Activated CD8-positive, alpha-beta memory T cell treated with anti-CD3 and anti-CD28 coated beads, Interleukin-2, amount 10 ng/mL, durations not matched to agents 7 days and 5 days (primary cell): ENCODE measurements around the gene C20orf141. TPM values are rescaled to one million over a fixed set of nuclear protein-coding genes. Genes with fewer than 3 reads are reported as not detected.
"Not testable (repeated sequence)": the region's sequence is repeated elsewhere in the genome, so short reads cannot be mapped to it uniquely, and the experiment has no call there.

ENCODE experiments used
- ATAC-seq: fragments of 150-1000 bp; cut with Tn5 transposase; one replicate; pipeline ENCODE4 v1.10.0; 2021; ENCODE audit warnings: moderate library complexity
- CTCF ChIA-PET: fragments of 350-600 bp; sonication (Branson Sonifier 250); formaldehyde crosslinking; loops from one replicate; lab custom pipeline; 2021; ENCODE audit warnings: antibody characterized with exemption; lab: Charles Lee
- DNase-seq: peaks from one replicate; pipeline ENCODE4 v3.0.0-alpha.2; 2020
- H3K27ac Mint-ChIP-seq: one replicate; pipeline ENCODE4 v1.8.0; 2021; ENCODE audit warnings: mild to moderate bottlenecking, mixed read lengths
- H3K27me3 Mint-ChIP-seq: one replicate; pipeline ENCODE4 v1.8.0; 2021; ENCODE audit warnings: mixed read lengths
- H3K36me3 Mint-ChIP-seq: one replicate; pipeline ENCODE4 v1.8.0; 2021; ENCODE audit warnings: mild to moderate bottlenecking, mixed read lengths
- H3K4me1 Mint-ChIP-seq: one replicate; pipeline ENCODE4 v1.8.0; 2021; ENCODE audit warnings: mixed read lengths
- H3K4me3 Mint-ChIP-seq: one replicate; pipeline ENCODE4 v1.8.0; 2021; ENCODE audit warnings: mild to moderate bottlenecking, moderate library complexity, mixed read lengths
- H3K9me3 Mint-ChIP-seq: one replicate; pipeline ENCODE4 v1.8.0; 2022; ENCODE audit warnings: low read depth, mixed read lengths
- total RNA-seq, 2 experiments: library from RNA; stranded (reverse); gene quantifications; one replicate each; pipeline ENCODE4 v1.2.3, GENCODE V29; 2021

Gene C20orf141
- total RNA-seq: not detected

DNA sequence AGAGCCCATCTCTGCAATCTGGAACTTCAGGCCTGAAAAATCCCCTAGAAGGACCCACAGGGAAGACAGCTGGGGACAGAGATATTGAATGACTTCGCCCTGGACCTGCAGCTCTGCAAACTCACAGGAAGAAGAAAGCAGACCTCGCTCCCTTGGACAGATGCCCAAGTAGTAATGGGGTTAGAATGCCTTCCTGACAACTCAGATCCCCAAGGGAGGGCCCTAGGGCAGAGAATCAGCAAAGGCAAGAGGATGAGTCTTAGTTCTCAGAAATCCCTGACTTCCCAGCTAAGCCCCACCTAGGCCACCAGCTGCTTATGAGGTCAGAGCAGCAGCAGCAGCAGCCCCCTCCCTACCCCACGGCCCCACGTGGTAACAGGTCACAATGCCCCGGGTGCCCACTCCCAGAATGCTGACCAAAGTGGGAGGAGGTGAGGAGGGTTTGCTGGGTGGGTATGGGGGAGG, at the start of gene C20orf141:
C20orf141 (plus strand) TSS at position 401 of the 465 bp plus-strand sequence. CDS start 198 bp downstream, outside the sequence.
- ATAC-seq: no peak
- H3K36me3 Mint-ChIP-seq: no peaks in the 10 kb centered on the region
- no peak within 1 kb of the TSS for H3K4me3 Mint-ChIP-seq
- DNase-seq: peak; percentile 33
- peaks cover 6% of the 10 kb centered on the region for H3K9me3 Mint-ChIP-seq
- H3K4me1 Mint-ChIP-seq: peaks cover 5% of the 10 kb centered on the region
- no peak within 1 kb of the TSS for H3K27ac Mint-ChIP-seq
- CTCF ChIA-PET: no interaction called here
- peaks cover 43% of the 10 kb centered on the region for H3K27me3 Mint-ChIP-seq

GRCh38 chr20:2767768-2768631, 46.8 kb upstream of the C20orf141 start:
- H3K4me1 Mint-ChIP-seq: peaks cover 11% of the 10 kb centered on the region
- no peak overlapping the region for H3K27ac Mint-ChIP-seq
- no peak overlapping the region for H3K4me3 Mint-ChIP-seq
- ATAC-seq: no peak
- H3K36me3 Mint-ChIP-seq: no peaks in the 10 kb centered on the region
- peaks cover 24% of the 10 kb centered on the region for H3K27me3 Mint-ChIP-seq
- DNase-seq: no peak
- CTCF ChIA-PET: interaction anchor here (1.1 kb wide), 1 partner anchor 15 kb away, joined by 4 read pairs; no protein-coding TSS in a partner anchor
- no peaks in the 10 kb centered on the region for H3K9me3 Mint-ChIP-seq

DNA sequence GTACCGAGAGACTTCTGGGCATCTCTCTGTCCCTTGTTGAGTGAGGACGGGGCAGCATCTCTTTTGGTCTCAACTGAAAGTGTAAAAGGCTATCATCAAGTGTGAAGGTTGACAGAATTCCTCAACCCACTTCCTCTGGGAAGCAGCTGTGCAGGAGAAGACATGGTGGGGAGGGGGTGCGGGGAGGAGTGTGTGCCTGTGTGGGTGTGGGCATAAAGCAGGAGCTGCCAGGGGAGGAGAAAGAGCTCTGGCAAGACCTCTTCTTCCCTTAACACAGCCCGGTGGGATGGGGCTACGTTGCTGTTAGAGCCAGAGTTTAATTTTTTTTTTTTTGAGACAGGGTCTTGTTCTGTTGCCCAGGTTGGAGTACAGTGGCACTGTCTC, 46.2 kb upstream of the C20orf141 start:
- no peak for ATAC-seq
- CTCF ChIA-PET: interaction anchor here (1.1 kb wide), 1 partner anchor 15 kb away, joined by 4 read pairs; no protein-coding TSS in a partner anchor
- H3K4me3 Mint-ChIP-seq: no peak overlapping the region

DNA sequence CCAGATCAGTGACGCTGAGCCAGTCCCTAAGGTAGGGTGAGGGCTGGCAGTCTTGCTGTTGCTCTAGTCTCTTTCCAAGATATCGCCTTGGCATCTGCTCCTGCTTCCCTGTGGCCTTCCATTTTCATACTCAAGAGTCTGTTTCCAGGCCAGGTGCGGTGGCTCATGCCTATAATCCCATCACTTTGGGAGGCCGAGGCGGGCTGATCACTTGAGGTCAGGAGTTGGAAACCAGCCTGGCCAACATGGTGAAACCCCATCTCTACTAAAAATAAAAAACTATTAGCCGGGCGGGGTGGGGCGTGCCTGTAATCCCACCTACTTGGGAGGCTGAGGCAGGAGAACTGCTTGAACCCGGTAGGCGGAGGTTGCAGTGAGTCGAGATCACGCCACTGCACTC, 44.7 kb upstream of the C20orf141 start:
- H3K27ac Mint-ChIP-seq, DNase-seq, CTCF ChIA-PET, ATAC-seq, H3K4me3 Mint-ChIP-seq, H3K36me3 Mint-ChIP-seq, H3K9me3 Mint-ChIP-seq: not testable (repeated sequence)
- Mint-ChIP-seq H3K27me3 (peaks cover 19% of the 10 kb centered on the region), H3K4me1 (peaks cover 11% of the 10 kb centered on the region)

More for the DNA sequence above, 46.2 kb upstream of the C20orf141 start:
- H3K27me3 Mint-ChIP-seq: peaks cover 23% of the 10 kb centered on the region
- H3K4me1 Mint-ChIP-seq: peaks cover 11% of the 10 kb centered on the region
- H3K9me3 Mint-ChIP-seq: no peaks in the 10 kb centered on the region
- no peak overlapping the region for H3K27ac Mint-ChIP-seq
- no peak for DNase-seq
- no peaks in the 10 kb centered on the region for H3K36me3 Mint-ChIP-seq

DNA sequence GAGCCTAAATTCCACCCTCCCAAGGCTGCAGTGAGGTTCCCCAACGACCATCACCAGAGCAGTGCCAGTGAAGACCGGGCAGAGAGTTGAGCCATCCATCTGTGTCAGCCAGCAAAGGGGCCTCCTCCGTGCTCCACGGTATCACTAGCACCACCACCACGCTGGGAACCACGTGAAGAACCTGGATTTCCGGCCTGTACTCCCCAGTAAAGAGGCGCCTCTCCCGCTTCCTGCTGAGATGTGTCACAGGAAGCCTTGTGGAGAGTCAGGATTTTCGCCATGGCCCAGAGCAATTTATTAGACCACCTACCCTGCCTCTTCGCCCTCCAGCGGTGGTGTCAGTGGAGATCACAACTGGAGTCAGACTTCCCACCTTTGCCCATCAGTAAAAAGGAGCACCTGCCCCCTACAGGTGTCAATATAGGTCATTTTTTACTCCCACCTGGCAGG, 43.1 kb upstream of the C20orf141 start:
- DNase-seq (no peak), ATAC-seq (peak; percentile 33)
- Mint-ChIP-seq H3K9me3 (no peaks in the 10 kb centered on the region), H3K36me3 (no peaks in the 10 kb centered on the region), H3K27me3 (peaks cover 22% of the 10 kb centered on the region), H3K4me1 (peaks cover 11% of the 10 kb centered on the region), H3K27ac (no peak overlapping the region), H3K4me3 (no peak overlapping the region)
- CTCF ChIA-PET: no interaction called here

DNA sequence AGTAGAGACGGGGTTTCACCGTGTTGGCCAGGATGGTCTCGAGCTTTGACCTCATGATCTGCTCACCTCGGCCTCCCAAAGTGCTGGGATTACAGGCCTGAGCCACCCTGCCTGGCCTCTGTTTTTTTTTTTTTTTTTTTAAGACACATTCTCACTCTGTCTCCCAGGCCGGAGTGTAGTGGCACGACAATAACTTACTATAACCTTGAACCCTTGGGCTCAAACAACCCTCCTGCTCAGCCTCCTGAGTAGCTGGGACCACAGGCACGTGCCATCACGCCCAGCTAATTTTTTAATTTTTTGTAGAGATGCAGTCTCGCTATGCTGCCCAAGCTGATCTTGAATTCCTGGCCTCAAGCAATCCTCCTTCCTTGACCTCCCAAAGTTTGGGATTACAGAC, 41.0 kb upstream of the C20orf141 start:
- no peak overlapping the region for H3K27ac Mint-ChIP-seq
- H3K4me3 Mint-ChIP-seq: no peak overlapping the region
- H3K4me1 Mint-ChIP-seq: peaks cover 11% of the 10 kb centered on the region
- peaks cover 20% of the 10 kb centered on the region for H3K27me3 Mint-ChIP-seq
- no peaks in the 10 kb centered on the region for H3K36me3 Mint-ChIP-seq
- CTCF ChIA-PET: interaction anchor here (1.3 kb wide), 1 partner anchor 21 kb away, joined by 4 read pairs; no protein-coding TSS in a partner anchor
- DNase-seq: no peak
- no peak for ATAC-seq
- no peaks in the 10 kb centered on the region for H3K9me3 Mint-ChIP-seq

GRCh38 chr20:2775139-2775538, 39.6 kb upstream of the C20orf141 start:
- Mint-ChIP-seq H3K27me3 (peaks cover 26% of the 10 kb centered on the region), H3K4me1 (peaks cover 11% of the 10 kb centered on the region), H3K9me3 (no peaks in the 10 kb centered on the region), H3K27ac (no peak overlapping the region), H3K4me3 (no peak overlapping the region), H3K36me3 (no peaks in the 10 kb centered on the region)
- CTCF ChIA-PET: interaction anchor here (0.7 kb wide), 1 partner anchor 322 kb away, joined by 4 read pairs; no protein-coding TSS in a partner anchor
- DNase-seq: no peak
- no peak for ATAC-seq

GRCh38 chr20:2778602-2779321, 36.0 kb upstream of the C20orf141 start:
- H3K36me3 Mint-ChIP-seq: no peaks in the 10 kb centered on the region
- H3K27ac Mint-ChIP-seq: no peak overlapping the region
- no peaks in the 10 kb centered on the region for H3K9me3 Mint-ChIP-seq
- no peaks in the 10 kb centered on the region for H3K4me1 Mint-ChIP-seq
- H3K4me3 Mint-ChIP-seq: no peak overlapping the region
- peaks cover 39% of the 10 kb centered on the region for H3K27me3 Mint-ChIP-seq
- DNase-seq (no peak), ATAC-seq (no peak)
- CTCF ChIA-PET: no interaction called here

DNA sequence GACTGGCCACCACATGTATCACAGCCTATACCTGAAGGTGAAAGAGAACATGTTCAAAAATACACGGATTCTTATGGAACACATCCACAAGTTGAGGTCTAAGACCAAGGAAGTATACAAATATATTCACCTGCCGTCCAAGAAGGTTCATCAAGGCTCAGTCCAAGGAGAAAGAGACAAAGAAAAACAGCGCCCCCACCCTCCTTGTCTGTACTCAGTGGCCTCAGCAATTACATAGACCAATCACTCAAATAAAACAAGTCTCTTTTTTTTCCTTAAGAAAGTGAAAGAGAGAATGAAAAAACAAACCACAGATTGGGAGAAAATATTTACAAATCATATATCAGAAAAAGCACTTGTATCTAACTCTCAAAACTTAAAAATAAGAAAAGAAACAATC, 33.8 kb upstream of the C20orf141 start:
- no peak for ATAC-seq
- Mint-ChIP-seq H3K27me3 (peaks cover 51% of the 10 kb centered on the region), H3K36me3 (no peaks in the 10 kb centered on the region), H3K27ac (no peak overlapping the region), H3K9me3 (no peaks in the 10 kb centered on the region), H3K4me3 (no peak overlapping the region), H3K4me1 (no peaks in the 10 kb centered on the region)
- CTCF ChIA-PET: no interaction called here
- DNase-seq: no peak

GRCh38 chr20:2783908-2784566, 30.8 kb upstream of the C20orf141 start:
- no peaks in the 10 kb centered on the region for H3K4me1 Mint-ChIP-seq
- CTCF ChIA-PET: no interaction called here
- H3K27me3 Mint-ChIP-seq: peaks cover 56% of the 10 kb centered on the region
- ATAC-seq (no peak), DNase-seq (no peak)
- H3K4me3 Mint-ChIP-seq: no peak overlapping the region
- no peak overlapping the region for H3K27ac Mint-ChIP-seq
- H3K36me3 Mint-ChIP-seq: no peaks in the 10 kb centered on the region
- H3K9me3 Mint-ChIP-seq: no peaks in the 10 kb centered on the region

DNA sequence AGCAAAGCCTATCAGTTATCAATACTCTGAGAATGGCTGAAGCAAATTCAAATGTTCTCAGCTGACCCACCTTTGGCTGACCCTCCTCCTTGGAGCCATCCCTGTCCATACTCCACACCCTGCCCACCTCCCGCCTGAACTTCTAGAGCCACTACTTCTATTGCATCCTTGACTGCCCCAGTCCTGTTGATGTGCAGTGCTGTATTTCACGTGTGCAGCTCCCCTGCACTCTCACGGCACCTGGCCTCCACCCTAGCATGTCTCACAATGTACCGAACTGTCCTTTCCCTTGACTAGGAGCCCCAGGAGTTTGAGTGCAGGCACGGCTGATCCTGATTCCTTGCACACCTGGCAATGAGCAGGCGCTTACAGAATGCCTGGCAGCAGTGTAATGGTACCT, 21.3 kb upstream of the C20orf141 start:
- ATAC-seq: no peak
- H3K27ac Mint-ChIP-seq: no peak overlapping the region
- H3K27me3 Mint-ChIP-seq: peaks cover 57% of the 10 kb centered on the region
- peaks cover 4% of the 10 kb centered on the region for H3K4me1 Mint-ChIP-seq
- H3K4me3 Mint-ChIP-seq: no peak overlapping the region
- H3K9me3 Mint-ChIP-seq: no peaks in the 10 kb centered on the region
- no peaks in the 10 kb centered on the region for H3K36me3 Mint-ChIP-seq
- CTCF ChIA-PET: no interaction called here
- no peak for DNase-seq

DNA sequence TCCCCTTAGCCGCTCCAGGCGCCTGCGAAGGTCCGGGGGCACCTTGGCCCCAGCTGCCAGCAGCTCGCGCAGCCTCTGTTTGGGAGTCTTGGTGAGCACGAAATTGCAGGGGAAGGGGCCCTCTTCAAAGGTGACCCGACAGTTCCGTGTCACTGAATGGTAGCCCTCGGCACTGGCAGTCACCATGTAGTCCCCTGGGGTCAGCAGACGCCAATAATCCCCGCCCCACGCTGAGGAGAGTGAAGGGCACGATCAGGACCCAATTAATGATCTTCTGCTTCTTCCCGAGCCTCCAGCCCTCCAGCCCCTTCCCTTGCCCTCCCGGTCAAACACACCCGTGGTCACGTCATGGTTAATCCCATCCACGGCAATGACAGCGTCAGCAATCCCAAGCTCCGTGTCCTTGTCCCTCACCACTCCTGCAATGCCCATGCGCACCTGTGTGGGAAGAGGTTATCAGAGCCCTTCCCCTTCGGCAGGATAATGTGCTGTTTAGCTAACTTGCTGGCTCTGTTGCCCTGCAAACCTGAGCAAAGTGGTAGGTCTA, 20.5 kb upstream of the C20orf141 start:
- Mint-ChIP-seq H3K36me3 (no peaks in the 10 kb centered on the region), H3K4me1 (peaks cover 4% of the 10 kb centered on the region), H3K27me3 (peaks cover 58% of the 10 kb centered on the region), H3K9me3 (no peaks in the 10 kb centered on the region), H3K4me3 (no peak overlapping the region), H3K27ac (no peak overlapping the region)
- CTCF ChIA-PET: no interaction called here
- ATAC-seq (no peak), DNase-seq (no peak)
